GM18861 (cell line): Measurements from ENCODE around the gene PLCB1.

Experiments
- ATAC-seq: cut with Tn5 transposase; IDR thresholded peaks from one replicate; pipeline ENCODE4 v1.9.1; 2021; ENCODE audit not compliant: unreplicated experiment

Gene PLCB1

DNA sequence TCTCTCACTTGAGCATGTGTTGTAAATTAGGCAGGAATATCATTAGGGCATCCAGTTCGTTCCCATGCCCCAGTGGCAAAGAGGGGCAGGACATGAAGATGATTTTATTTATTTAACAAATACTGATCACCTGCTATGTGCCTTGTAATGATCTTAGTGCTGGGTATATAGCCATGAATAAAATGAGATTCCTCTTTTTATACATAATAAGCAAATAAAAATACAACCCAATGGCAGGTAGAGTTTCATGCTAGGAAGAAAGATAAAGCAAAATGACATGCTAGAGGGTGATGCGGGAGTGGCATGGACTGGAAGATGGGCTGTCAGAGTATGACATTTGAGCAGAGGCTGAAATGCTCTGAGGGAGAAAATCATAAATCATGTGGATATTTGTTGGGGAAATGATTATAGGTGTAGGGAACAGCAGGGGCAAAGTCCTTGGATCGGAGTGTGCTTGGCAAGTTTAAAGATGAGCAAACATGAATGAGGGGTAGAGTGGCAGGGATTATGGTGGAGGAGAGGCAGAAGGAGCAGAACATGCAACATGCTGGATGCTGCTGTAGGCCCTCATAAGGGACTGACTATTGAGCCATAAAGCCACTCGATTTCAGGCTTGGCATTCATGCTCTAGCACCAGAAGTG, 342.1 kb downstream of the PLCB1 start:
- ATAC-seq: no peak

DNA sequence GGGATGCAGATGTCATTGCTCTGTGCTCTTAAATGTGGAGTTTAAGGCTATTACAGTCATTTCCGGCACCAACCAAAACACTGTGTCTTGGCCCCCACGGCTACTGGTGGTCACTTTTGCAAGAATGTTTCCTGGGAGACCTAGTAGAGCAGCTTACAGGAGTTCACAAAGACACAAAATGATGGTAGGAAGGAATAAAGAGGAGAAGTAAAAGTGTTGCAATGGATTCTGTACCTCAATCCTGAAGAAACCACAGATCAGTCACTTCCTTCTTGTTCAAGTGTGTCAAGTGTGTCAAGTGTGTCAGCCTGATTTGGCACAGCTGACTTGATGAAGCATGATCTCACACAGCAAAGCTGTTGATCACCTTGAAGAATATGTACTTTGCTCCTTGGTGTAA, 344.0 kb downstream of the PLCB1 start:
- no peak for ATAC-seq

DNA sequence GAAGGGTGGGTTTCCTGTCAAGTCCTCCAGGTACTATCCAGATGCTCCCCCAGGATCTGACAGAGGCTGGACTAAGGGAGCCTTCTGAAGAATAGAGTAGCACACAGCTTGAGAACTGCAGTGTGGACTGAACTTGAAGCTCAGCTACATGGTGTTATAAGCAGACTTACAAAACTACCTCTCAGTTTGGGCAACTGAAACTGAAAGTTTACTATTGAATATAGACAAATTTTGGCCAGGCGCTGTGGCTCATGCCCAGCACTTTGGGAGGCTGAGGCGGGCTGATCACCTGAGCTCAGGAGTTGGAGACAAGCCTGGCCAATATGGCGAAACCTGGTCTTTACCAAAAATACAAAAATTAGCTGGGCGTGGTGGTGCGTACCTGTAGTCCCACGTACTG, 348.5 kb downstream of the PLCB1 start:
- ATAC-seq: no peak

DNA sequence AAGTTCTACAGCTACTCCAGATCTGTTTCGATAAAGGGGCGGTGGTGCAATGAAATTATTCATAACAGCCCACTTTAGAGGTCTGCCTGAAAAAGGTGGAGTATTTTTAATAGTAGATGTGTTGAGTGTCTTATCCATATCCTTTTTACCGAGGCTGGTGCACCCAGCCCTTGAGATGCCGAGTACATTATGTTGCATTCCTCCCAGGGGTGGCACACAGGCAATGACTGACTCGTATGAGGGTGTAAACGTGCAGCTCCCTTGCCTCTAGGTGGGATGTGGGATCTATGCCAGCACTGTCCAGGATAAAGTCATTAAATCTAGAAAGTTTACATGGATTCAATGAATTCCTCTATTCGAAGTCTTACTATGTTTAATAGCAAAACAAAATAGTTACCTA, 355.6 kb downstream of the PLCB1 start:
- no peak for ATAC-seq

DNA sequence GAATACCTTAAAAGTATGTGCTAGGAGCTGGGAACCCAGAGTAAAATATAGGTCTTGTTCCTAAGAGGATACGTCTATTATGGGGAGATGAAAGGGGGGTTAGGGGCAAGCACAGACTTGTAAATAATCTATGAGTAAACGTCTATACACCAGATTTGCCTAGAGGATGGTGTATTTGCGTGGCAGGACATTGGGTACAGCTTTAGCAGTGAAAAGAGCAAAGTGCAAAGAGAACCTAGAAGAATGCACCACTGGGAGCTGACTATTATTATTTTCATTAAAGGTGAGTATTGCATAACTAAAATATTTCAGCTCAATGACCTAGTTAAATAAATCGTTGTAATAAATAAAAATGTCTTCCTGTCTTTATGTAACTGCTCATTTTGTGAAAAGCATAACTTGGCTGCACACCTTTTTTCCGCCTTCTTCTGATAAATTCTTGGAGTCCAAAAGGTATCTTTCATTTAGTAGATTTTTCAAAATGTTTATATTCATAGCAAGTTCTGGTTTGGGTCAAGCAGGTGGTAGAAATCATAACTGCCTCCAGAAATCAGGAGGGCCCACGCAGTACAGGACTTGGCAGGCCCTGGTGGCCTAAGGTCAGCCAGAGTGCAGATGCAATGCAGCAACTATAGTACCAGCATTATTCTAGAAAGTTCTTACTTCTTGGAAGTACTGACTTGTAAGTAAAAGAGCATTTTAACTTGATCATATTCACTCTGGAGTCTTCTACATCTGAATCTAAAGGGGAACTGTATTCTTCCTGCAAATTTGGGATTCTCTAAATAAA, 357.2 kb downstream of the PLCB1 start:
- no peak for ATAC-seq

DNA sequence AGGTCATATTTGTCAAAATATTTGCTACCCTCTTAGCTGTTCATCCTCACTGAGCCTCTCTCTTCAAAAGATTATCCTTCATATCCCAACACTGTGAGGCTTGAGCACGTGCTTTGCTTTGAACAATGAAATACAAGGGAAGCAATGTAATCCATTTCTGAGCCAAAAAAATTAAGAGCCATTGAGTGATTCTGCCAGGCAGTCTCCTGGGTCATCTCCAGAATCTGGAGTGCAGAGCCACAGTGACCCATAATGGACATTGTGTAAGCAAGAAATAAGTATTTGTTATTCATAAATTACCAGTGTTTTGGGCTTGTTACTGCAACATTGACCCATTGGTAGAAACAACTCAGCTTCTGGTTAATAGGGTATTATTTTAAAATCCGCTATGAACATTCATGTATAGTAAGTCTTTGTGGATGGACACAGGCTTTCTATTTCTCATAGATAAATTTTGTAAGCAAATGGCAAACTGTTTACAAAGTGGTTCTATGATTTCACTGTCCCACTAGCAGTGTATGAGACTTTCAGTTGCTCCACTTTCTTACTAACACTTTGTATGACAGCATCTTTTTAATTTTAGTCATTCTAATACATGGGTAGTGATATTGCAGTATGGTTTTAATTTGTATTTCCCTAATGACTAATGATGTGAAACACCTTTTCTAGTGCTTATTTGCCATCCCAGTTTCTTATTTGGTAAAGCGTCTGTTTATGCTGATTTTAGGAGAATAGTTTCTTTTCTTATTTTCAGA, 358.2 kb downstream of the PLCB1 start:
- ATAC-seq: no peak

DNA sequence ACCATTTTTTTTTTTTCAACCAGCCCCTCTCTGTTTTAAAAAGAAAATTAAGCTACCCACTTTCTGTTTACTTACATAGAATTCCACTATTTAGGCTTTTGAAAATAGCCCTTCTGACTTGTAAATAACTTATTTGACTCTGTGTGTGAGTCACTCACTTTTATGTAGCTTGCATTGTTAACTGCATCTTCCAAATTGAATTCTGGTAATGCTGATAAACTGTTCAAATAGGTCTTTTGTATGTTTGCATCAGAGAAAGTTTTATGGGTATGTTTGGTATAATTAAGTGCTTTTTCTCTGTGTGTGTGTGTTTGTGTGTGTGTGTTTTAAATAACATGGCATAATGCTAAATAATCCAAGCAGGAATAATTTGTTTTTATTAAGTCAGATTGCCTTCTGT, 360.1 kb downstream of the PLCB1 start:
- ATAC-seq: no peak

DNA sequence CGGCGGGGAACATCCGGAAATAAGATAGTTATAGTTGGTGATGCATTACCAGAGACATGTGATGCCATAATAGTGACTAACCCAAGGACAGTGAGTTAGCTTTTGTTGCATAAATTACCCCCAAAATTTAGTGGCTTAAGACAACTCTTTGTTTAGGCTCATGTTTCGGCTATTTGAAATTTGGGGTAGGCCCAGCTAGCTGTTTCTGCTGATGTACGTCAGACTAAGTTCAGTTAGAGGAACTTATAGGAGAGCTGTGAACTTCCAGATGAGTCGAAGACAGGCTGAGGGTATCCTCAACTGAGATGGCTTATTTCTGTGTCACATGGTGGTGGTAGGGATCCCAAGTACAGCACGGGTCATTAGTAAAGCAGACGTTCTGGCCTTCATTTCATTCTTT, 366.5 kb downstream of the PLCB1 start:
- no peak for ATAC-seq

DNA sequence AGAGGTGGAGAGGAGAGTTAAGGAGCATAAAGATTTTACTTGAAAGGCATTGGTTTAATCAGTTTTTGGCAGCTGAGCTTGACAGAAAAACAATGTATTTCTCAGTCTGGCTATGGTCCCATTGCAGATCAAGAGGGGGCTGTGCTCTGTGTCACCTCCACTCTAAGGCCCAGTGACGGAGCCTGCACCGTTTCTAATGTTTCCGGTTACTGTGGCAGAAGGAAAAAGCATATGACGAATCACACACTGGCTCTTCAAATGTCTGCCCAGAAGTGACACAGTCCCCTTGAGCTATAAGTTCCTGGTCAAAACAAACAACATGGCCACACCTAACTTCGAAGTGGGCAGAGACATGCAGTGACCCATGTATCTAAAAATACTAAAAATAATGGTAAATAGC, 372.0 kb downstream of the PLCB1 start:
- no peak for ATAC-seq

DNA sequence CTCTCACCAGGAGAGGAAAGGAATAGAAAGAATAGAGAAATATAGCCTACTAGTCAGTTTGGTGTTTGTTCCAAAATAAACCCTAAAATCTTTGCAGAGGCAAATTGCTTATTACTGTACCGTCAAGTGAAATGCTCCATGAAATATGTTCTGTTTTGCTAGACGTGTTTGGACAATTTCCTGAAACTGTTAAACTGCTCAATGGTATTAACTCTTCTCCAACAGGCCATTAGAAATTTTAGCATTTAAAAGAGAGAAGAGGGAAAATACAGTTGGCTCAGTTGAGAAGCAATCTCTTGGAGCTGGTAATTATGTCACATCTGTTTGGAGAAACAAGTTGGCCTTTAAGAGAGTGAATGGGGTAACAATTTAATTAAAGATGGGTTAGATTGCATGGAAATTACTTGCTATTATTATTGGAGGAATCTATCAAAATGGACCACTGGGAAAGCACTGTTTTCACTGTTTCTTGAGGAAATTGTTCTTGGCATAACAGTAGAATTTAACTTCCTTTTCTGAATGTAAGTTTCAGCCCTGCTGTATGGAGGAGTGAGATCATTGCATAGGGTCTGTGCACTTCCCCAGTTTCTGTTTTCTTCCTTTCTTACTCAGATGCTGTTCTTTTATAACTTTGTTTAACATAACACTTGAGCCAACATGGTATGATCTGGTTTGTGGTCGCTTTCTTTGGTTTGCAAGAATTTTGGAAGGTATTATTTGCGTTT, 373.6 kb downstream of the PLCB1 start:
- ATAC-seq: no peak

DNA sequence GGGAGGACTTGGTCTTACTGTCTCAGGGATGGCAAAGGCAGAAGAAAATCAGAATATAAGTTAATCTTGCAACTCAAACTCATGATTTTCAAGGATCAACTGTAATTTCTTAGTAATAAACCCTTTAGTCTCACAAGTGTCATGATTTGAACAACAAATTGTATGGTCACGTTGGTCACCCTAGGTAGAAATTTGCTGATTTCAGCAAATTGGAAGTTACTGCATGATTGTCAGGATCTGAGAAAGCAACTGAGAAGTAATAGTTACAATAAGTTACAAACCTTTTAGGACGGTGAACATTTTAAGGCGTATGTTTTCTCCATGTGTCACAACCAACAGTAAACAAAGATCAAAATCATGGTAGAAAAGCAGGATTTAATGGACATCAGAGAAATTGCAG, 375.2 kb downstream of the PLCB1 start:
- no peak for ATAC-seq

DNA sequence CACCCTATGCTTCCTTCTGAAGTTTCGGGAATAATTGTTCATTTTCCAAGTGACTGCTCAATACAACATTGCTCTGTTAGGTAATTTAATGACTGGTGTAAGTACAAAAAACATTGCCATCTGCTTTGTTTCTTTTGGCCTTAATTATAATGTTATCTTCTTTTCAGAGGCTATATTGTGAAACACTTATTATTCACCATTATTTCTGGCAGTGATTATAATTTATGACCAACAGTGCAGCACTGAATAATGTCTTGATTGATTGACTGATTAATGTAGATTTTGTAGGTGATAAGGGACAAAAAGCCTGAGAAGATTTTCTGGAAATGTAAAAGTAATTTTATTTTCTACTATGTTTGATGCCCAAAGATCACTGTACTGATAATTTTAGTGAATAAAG, 377.7 kb downstream of the PLCB1 start:
- no peak for ATAC-seq

DNA sequence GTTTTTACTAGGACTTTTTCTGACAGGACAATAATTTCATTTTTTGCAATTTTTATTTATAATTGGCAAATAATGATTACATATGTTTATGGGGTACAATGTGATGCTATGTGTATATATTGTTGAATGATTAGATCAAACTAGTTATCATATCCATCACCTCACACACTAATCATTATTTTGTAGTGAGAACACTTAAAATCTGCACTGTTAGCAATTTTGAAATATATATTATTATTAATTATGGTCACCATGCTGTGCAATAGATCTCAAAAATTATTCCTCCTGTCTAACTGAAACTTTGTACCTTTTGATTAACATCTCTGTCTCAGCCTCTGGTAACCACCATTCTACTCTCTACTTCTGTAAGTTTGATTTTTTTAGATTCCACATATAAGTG, 378.7 kb downstream of the PLCB1 start:
- ATAC-seq: no peak

DNA sequence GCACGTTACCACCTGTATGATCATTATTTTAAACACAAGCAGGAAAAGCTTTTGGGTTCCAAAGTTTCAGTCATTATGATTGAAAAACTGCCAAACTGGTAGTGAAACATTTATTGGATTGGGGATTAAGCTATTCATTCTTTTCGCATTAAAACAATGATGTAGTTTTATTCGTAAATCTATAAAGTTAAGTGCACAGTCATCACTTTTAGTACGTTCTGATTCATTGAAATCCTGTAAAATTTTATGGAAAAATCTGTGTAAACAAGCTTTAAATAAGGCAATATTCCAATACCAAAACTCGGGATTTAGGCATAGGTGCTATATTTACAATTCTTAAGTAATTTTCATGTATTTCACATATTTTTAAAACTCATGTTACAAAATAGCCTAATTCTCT, 379.9 kb downstream of the PLCB1 start:
- no peak for ATAC-seq

DNA sequence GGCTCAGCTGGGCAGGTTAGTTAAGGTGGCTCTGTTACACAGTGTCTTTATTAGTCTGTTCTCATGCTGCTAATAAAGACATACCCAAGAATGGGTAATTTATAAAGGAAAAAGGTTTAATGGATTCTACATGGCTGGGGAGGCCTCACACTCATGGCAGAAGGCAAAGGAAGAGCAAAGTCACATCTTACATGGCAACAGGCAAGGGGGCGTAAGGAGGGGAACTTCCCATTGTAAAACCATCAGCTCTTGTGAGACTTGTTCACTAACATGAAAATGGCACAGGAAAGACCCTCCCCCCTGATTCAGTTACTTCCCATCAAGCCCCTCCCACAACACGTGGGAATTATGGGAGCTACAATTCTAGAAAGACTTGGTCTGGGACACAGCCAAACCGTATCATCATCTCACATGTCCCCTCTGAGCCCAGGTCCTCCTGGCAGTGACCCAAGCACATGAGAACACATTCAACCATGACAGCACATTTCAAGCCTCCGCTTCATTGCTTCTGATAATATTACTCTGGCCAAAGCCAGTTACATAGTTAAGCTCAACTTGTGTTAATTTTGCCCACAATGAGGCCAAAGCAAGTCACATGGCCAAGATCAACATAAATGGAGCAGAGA, 383.9 kb downstream of the PLCB1 start:
- no peak for ATAC-seq

DNA sequence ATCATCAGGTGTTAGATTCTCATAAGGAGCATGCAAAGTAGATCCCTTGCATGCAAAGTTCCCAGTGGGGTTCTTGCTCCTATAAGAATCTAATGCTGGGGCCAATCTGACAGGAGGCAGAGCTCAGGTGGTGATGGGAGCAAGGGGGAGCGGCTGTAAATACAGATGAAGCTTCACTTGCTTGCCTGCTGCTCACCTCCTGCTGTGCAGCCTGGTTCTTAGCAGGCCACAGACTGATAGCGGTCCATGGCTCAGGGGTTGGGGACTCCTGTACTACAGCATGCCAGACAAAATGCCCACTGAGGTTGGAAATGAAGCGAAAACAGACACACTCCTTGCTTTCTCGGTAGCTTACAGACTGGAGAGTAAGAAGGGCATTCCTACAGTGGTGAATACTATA, 386.8 kb downstream of the PLCB1 start:
- ATAC-seq: no peak

DNA sequence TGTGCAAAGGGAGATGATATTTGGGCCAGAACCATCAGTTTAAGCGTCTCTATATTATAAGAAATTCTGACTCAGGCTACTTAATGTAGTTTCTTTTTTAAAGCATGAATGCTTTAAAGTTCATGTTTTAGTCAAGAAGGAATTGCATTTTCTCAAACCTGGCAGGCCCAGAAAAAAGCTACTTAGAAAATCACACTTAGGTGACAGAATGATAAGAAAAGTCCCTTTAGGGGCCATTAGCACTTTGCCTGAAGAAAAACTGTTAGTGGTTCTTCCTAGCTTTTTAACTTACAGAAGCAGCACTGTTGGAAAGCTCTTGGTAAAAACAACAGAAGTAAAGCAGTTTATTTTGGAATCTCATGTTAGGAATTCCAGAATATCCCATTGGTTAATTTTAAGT, 387.8 kb downstream of the PLCB1 start:
- ATAC-seq: no peak

DNA sequence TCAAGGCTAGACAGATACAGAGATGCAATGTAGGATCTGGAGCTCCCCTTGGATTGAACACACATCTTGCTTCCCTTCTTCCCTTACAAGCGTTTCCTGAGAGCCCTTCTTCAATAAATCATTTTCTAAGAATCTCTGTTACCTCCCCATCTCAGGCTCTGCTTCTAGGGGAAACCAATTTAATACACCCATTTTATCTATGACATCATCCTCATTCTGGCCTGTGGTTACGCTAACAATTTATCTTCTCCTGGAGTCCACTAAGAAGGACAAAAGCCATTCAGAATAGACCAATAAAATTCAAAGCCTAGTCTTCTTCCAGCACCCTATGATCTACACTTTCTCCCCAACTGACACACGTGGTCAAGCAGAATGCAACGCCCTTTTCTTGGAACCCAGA, 390.1 kb downstream of the PLCB1 start:
- no peak for ATAC-seq

DNA sequence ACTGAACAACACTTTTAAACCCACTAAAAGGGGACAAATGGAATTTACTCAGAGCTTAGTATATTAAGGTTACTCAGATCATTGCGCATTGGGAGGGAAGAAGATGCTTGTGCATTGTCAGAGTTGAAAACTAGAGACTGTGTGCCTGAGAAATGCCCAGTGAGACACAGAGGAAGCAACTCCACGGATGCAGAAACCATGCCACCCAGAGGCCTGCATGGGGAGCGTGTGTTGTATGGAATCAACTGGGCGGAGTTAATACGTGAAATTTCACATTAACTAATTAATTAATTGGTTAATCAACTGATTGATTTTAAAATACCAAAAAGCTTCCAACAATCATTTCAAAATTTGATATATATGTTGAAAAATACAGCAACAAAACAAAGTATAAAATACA, 391.6 kb downstream of the PLCB1 start:
- ATAC-seq: no peak

DNA sequence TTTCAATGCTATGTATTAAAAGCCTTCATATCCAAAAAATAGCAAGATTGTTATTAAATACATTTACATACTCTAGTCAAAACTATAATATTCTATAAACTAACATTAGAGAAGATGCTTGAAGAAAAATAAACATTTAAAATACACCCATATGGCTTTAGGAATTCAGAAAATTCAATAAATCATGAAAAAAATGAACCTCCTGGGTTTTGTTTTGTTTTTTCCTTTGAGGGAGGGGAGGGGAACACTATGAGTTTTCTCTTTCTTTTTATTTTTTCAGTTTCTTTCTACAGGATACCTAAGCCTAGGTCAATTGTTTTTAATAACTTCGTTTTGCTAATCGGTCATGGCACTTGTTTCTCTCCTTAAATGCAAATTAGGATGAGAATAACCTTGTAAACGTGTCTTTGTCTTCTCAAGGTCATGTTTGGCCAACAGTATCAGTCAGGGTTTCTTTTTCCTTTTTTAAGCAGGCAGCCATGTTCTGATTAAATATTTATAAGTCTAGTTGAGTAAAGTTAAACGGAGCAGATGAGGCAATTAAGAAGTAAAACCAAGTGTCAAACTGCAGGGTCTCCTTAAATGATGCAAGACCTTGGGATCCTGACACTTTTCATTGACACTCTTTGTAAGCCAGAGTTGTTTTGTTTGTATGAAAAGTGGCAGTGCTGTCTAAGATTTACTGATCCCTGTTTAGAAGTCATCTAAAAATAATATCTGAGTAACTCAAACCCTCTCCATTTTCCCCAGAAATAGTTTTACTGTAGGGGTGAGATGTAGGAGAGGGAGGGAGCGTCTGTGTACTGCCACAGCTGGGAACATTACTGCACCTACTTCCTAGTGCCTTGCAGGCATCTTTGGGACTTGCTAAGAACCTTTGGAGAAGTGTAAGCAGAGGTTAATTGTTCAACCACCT, 392.3 kb downstream of the PLCB1 start:
- ATAC-seq: no peak
